Stimulated activated CD4-positive, alpha-beta T cell treated with anti-CD3 and anti-CD28 coated beads, TNF-alpha, amount 100 ng/mL, for 48 hours (primary cell): ENCODE measurements around the gene RCOR2.

Experiments
- DNase-seq, 3 donors: peaks; one replicate each; pipeline ENCODE4 v3.0.0-alpha.2; 2020; ENCODE audit warnings: low read depth in 3 of 3

The RCOR2 gene

DNA sequence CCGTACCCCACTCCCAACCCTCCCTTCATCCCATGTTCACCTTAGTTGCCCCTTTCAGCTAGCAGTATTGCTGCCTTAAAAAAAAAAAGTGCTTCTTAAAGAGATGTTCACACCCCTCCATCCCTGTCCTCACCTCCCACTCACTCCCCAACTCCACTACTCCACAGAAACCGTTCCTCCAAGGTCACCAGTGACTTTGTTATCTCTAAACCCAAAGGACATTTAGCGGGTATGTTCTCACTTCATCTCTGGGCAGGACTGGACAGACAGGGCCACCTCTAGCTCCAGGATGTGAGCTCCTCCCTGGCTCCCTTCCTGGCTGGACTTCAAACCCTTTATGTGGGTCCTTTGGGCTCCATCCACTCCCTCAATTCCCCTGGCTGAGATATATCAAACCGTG is 6.4 kb upstream of the RCOR2 start:
- no peak for DNase-seq

DNA sequence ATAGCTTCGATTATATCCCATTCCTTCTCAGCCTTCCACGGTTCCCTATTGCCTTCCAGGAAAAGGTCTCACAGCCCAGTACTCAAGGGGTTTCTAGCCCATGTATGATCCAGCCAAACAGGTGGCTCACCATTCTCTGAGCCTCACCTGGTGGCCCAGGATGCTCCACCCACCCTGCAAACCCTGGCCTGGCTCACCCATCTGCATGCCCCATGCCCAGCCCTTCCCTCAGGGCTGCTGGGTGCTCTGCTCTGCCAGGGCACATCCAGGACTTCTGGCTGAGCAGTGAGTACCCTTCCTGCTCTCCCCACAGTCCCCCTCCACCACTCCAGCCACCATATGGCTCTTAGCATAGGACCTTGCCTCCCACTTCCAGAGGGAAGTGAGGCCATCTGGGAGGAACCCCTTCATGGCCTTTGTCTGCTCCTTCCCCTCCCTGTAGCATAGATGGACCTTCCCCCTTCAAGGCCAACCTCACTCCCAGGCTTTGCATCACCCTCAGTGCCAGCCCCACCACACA is 5.8 kb upstream of the RCOR2 start:
- DNase-seq, result no peak

DNA sequence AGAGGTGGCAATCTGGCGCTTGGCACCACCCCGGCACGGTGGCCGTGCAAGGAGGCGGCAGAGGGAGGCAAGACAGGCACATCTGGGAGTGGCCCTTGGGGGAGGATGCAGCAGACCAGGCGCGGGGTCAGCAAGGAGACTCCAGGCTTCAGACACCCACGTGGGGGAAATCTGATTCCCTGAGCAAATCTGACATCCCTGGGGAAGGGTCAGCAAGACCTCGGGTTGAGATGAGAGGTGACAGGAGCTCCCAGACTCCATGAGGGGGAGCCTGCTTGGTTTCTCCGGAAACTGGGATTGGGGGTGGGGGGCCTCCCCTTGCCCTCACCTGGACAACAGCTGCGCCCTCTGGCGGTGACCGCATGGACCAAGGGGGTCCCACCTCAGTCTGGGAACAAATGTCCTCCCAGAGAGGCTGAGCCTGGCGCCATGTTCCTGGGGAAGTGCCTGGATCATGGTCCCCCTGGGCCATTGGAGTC is 4.0 kb upstream of the RCOR2 start:
- DNase-seq, result no peak

DNA sequence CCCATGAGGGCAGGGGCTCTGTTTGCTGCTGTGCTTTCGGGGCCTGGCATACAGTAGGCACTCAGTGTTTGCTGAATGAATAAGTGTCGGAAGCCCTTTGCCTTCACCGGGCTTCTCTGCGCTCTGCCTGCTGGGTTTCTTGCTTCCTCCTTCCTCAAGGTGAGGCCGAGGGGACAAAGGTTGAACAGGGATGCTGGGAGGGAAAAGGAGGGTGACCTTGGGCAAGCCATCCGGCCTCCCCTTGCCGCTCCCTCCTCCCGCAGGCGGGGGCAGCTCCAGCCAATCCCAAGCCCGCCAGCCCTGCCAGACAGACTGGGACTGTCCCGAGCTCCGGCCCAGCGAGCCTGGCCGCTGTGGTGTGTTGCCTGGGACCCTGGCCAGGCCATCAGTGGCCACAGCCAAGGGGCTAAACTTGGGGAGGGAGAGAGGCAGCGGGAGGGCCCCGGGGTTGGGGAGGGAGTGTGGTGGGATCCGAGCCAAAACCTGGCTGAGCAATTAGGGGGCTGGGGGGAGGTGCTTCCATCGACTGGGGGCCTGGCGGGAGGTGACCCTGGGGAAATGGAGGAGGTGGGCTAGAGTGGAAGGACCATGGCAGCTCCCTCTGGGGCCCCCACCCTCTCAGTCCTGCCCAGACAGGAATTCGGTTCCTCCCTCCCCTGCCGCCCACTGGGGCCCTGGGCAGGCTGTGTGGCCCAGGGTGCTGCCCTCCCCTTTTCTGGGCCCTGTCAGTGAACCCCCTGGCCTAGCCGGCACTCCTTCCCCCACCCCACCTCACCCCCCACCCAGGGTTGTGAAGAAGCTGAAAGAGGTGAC is 3.4 kb upstream of the RCOR2 start:
- no peak for DNase-seq

DNA sequence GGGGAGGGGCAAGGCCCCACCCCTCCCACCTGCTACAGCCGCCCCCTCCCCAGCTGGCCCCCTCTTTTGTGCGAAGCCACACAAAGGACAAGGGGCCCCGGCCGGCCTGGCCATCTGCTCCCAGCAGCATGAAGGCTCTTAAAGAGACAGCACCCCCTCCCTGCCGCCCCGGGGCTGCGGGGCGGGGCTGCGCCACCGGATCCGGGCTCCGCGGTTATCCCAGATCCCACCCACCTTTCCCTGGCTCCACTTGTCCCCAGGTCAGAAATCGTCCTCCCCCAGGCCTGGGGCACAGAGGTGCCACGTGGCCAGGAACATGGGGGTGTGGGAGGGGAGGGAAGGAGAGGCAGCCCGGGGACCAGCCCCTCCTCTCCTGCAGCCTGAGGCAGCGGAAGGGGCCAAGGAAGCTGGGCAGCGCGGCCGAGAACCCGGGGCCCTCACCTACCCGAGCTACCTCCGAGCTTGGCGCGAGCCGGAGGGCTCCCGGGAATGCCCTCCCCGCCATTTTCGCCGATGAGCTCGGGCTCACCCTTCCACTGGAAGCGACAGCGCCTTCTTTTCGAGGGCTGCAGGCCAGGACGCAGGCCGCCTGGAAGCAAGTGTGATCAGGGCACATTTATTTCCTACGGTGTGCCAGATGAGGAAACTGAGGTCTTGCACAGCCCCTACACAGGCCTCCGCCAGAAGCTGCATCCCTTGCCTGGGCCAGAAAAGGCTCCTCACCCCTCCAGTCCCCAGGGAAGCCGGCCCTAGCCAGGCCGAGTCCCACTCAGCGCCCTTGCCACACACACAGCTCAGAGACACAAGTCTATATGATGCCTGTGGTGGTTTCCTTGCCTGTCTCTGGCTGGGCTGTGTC is 2.5 kb upstream of the RCOR2 start:
- DNase-seq, result no peak

GRCh38 chr11:63918507-63919191 is 1.7 kb upstream of the RCOR2 start:
- no peak for DNase-seq

DNA sequence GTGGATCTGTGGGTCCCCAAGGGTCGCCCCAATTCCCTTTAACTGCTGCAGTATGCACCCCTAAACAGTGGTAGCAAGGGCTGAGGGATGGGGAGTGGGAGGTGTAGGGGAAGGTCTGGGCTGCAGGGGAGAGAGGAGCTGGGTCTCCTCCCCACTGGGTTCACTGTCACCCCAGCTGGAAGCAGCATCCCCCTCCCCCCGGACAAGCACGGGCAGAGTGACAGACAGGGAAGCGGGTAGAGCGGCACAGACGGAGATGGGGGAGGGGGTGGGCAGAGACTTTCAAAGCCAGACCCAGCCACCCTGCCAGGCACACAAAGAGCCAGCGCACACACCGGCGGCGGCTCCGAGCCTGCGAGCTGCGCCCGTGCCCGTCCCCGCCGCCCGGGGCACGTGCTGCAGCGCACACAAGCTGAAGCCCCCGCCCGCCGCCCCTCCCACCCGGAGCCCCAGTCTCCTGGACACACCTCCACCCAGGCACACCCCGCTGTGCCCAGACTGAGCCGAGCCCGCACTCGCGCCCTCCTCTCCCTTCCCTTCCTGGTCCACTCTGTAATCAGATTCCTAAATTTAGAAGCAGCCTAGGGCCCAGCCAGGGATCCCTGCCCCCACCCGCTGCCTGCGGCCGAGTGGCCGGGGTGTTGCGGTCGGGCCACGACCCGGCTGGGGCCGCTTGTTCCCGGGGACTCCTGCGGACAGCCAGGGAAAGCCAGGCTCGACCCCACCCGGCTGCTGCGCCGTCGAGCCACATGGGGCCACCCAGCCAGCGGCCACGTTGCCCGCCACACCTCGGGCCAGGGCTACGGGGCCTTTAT is 935 bp upstream of the RCOR2 start:
- peak in 1 of 3 donors; percentile 27 for DNase-seq

DNA sequence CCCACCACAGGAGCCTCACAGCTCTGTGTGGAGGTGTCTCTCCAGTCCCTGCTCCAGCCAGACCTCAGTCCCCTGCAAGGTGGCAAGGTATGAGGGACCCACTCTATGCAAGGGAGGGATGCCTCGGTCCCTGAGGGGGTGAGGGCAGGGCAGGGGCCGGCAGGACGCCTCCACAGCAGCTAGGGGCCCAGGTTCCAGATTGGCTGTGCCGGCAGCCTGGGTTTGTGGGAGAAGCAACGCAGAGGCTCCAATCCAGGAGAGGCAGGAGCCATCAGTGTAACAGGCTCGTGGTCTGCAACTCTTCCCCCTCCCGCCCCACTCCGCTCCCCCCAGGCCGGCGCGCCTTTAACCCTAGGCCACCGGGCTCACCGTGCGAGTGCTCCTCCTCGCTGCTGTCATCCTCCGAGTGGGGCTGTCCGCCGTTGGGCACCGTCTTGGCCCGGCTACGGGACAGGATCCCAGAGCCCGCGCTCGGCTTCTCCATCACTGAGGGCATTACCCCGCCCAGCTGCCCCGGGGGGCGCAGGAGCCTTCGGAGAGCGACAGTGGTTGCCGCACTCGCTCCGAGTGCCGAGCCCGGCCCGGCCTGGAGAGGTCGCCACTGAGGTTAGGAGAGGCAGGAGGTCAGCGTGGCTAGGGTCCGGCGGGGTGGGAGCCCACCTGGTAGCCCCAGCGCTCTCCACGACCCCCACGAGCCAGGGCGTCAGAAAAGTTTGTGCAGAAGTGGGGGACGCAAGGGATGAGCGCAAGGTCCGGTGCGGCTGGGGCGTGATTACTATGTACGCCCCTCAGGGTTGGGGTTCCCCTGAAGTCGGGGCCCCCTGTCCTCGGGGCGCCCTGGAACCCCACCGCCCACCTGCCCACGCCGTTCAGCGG is 765 bp downstream of the RCOR2 start:
- DNase-seq, result peak in 1 of 3 donors; percentile 40

- DNase-seq, result no peak
These were observed 1.9 kb downstream of the RCOR2 start for GRCh38 chr11:63914896-63915691.

DNA sequence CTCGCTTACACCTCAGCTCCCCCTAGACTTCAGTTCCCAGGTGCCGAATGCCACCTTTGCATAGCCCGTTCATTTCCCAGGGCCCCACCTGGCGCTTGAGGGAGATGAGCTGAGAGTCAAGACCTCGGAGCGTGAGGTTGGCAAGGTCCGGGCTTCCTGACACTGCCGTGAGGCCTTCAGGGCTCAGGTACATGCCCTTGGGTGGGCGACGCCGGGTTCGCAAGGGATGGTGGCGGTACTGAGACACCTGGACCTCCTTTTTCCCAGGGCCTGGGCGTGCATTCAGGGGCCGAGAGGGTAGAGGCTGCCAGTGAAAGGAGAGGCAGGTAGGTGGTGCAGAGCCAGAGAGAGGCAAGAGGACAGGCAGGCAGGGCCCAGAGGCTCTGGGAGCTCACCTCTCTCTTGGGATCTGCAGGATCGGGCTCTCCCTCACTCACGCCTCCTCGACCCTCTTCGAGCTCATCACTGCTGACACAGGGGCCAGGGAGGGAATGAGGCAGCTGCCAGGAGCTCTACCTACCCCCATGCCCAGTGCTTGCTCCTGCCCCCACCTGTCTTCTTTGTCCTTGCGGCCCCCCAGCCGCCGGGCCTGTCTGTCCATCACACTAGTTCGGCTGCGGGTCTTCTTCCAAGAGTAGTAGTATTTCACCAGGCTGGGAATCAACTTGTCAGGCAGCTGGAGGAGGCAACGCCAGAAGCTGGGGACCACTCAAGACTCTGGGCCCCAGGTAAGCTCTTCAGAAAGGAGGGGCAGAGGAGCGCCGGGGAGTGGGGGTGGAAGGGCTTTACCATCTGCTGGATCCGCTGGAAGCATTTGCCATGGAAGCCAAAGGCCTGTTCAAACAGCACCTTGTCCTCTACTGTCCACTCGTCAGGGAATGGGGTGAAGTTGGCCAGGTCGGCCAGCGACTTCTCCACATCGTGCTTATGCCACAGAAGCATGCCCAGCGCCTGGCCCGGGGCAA is 2.8 kb downstream of the RCOR2 start:
- DNase-seq, result no peak

GRCh38 chr11:63912678-63913077 is 4.3 kb downstream of the RCOR2 start:
- DNase-seq, result no peak

DNA sequence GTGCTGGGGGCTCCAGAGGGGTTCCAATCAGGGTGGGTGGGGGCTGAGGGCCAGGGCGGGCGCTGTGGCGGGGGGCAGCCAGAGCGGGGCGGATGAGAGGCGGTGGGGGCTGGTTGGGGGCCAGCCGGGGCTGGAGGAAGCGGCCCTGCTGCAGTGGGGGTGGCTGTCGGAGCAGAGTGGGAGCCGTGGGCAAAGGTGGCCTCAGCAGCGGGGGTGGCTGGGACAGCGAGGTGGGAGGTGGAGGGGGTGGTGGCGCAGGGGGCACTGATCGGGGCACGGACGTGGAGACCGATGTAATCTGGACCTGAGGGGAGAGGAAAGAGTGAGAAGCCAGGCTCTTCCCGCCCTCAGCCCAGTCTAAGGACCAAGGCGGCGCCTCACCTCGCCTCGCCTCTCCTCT is 5.1 kb downstream of the RCOR2 start:
- DNase-seq, result no peak

GRCh38 chr11:63911440-63911839 is 5.5 kb downstream of the RCOR2 start:
- DNase-seq, result no peak

- DNase-seq, result no peak
These were observed 6.3 kb downstream of the RCOR2 start for GRCh38 chr11:63910675-63911074.

DNA sequence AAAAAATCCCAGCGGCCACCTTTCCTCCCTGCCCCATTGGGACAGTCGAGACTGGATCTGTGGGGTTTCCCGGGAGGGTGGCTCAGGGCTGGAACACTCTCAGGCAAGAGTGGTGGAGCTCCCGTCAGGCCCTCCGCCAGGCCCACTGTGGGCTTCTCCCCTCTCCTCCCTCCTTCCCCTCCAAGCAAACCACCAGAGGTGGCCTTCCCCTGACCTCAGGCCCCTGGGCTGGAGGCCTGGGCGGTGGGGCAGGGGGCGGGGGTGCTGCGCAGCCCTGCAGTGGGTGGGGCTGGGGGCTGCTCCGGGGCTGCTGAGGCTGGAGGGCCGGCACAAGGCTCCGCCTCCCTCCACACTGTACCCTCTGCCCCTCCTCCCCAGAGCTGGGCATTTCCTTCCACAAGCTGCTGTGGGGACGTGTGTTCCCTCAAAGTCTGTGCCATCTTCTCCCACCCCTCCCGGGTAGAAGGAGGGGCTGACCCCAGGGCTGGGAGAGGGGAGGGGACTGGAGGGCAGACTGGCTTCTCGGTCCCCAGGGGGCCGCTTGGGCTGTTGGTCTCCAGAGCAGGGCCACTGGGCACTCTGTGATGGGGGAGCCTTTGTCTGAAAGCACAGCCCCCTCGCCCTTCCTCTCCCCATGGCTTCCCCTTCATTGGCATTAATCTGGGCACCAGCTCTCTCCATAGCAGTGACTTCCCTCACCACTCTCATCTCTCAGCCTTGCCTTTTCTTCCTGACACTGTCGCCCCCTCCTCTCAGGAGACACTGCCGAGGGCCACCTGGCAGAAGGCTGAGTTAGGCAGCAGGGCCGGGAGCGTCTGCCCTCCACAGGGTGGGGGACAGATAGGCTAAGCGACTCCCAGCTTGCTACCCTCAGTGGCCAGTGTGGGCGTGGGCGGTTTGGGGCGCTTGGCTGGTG is 7.1 kb downstream of the RCOR2 start:
- no peak for DNase-seq

GRCh38 chr11:63908631-63909401 is 8.1 kb downstream of the RCOR2 start:
- no peak for DNase-seq
